ENCODE measurements around the gene PPP1R37.

Gene PPP1R37

DNA sequence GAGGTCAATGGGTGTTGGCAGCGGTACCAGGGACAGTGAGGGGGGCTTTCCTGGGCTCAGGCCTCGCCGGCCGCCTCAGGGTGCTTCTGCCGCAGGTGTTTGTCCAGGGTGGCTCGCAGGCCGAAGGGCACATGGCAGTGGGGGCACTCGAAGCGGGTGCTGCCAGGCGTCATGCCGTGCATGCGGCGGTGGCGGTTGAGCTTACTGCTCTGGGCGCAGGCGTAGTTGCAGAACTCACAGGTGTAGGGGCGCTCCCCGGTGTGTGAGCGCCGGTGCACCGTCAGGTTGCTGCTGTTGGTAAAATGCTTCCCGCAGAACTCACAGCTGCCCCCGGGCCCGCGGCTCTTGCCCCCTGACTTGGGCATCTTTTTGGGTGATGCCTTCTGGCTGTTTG is 21.4 kb upstream of the PPP1R37 start:
- DNase-seq (ENCODE audit: low spot score) = no peak

DNA sequence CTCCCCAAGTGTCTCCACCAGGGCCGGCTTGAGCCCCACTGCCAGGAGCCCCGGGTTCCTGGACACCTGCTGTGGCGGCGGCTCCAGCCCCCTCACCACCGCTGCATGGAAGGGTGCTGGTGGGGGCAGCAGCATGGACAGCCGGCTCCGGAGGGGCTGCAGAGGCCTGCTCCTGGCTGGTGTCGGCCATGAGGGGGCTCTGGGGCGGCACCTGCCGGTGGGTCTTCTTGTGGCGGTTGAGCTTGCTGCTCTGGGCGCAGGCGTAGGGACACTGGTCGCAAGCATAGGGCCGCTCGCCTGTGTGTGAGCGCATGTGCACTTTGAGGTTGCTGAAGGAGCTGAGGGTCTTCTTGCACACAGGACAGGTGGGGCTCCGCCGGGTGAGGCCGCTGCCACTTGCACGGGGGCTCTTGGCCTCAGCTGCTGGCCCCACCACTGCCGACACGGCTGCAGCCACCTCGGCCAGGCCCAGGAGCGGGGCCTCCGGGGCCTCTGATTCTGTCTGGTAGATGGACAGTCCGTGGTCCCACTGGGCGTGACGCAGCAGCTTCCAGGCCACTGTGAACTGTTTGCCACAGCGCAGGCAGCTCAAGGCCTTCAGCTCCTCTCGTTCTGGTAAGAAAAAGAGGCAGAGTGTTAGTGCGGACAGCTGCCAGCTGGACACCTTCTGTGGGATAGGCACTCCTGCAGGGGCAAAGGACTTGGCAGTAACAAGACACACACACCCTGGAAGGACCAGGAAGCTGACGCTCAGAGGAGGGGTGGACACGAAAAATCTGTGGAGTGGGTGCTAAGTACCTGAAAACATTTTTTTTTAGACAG is 20.8 kb upstream of the PPP1R37 start:
- no peak for DNase-seq (ENCODE audit: low spot score)

DNA sequence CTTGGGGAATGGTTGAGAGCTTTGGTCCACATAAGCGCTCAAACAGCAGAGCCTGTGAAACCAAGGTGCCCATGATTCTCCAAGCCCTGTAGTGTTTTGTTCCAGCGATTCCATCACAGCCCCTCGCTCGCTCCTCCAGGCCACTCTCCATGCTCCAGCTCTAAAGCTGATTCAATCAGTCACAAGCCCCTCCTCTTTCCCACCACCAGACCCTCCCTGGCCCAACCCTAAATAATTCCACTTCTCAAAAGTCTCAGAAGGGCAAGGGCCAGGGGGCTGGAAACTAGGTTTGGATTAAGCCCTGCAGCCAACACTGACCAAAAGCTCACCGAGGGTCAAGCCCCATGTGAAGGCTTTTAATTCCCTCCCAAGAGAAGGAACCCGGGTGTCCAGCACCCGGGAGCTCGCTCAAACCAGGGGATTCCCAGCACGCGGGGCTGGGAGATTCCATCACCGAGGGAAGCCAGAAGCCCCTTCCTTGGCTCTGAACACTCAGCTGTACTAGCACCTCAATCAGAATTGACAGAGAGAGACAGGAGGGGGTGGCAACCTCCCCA is 18.2 kb upstream of the PPP1R37 start:
- no peak for DNase-seq (ENCODE audit: low spot score)

GRCh38 chr19:45075301-45076028 is 17.5 kb upstream of the PPP1R37 start:
- DNase-seq (ENCODE audit: low spot score) = peak; percentile 82

DNA sequence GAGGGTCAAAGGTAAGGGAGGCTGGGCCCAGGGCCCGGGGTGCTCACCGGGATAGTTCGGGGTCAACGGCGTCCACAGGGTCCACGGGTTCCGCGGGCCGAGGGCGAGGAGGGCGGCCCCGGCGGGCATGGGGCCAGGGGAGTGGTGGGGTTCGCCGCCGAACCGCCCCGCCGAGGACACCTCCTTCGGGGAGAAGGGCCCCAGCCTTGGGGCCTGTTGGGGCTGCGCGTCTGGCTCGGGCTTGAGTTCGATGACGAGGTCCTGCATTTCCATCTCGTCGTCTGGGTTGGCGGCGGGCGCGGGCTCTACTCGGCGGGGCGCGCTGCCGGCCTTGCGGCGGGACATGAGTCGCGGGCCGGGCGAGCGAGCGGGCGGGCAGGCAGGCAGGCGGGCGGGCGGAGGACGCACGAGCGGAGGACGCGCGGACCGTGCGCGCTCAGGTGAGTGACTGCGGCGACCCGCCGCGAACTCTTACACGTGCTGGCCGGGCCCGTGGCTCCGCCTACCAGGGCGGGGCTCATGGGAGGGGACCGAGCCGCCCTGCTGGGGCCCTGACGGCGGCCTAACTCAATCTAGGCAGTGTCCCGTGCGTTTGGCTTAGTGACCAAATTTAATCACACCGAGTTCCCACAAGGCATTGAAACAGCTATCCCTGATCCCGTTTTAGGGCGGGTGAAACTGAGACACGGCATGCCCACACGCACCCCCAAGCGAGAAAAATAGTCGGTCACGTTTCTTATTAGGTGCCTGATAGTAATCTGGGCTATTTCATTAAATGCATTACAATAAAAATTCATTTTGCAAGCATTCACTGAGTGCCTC is 16.7 kb upstream of the PPP1R37 start, which contains the start of gene ZNF296:
Gene ZNF296 (minus strand): TSS at position 450 of the 822 bp plus-strand sequence. CDS start 105 bp downstream, at position 345.
- DNase-seq (ENCODE audit: low spot score) = peak; percentile 81

- no peak for DNase-seq (ENCODE audit: low spot score)
Observed at GRCh38 chr19:45076851-45077730, 15.9 kb upstream of the PPP1R37 start.

GRCh38 chr19:45078390-45079062 is 14.5 kb upstream of the PPP1R37 start:
- no peak for DNase-seq (ENCODE audit: low spot score)

DNA sequence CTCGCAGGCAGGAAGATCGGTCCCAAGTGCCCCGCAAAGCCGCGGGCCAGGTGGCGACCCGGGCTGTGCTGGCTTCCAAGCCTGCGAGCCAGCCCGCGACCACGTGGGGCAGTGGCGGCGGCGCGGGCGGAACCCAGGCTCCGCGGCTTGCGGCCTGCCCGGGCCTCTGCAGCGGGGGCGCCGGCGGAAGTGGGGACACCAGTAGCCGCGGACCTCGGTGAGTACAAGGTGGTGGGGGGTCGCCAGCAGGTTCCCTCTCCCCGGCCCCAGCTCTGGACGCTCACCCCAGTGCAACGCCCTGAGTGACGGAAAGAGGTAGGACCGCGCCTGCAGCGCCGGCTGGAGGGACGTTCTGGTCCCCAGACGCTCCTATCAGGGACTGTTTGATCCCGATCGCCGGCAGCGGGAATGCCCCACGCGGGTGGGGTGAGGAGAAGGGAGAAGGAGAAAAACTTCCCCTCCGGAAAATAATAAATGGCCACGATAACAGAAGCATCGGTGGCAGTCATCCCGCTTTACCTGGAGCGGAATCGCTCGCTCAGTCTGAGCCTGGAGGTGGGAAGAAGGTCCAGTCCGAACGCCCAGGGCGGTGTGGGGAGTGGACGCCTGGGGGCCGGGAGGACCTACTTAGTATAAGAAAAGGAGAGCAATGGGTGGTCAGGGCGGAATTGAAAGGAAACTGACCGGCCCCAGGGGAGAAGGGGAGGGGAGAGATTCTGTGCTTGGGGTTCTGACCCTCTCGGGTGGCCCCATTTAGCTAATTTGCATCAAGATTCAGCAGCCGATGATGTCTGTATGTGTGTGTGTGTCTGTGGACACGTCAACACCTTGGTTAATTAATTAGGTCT is 13.7 kb upstream of the PPP1R37 start, which contains the start of gene GEMIN7:
Gene GEMIN7 (plus strand): TSS at position 198 of the 848 bp plus-strand sequence. CDS start 10,855 bp downstream, outside the sequence.
- DNase-seq (ENCODE audit: low spot score) = peak; percentile 94

GRCh38 chr19:45079911-45080370 is 13.0 kb upstream of the PPP1R37 start:
- DNase-seq (ENCODE audit: low spot score) = no peak

GRCh38 chr19:45082170-45082569 is 10.8 kb upstream of the PPP1R37 start:
- DNase-seq (ENCODE audit: low spot score) = no peak

- DNase-seq (ENCODE audit: low spot score) = no peak
Observed at GRCh38 chr19:45086480-45086879, 6.5 kb upstream of the PPP1R37 start.

DNA sequence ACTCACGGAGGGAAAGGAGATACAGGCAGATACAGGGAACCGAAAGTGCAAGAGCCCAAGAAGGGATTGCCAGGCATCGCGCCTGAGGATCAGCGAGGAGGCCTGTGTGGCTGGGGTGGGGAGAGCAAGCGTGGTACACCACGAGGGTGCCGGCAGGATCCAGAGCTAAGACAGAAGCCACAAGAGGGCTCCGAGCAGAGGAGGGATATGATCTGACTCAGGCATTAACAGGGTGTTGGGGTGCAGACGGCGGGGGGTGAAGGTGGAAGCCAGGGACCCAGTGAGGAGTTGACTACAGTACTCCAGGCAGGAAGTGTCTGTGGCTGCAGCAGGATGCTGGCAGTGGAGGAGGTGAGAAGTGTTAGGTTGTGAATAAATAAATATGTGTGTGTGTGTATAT is 5.4 kb upstream of the PPP1R37 start:
- DNase-seq (ENCODE audit: low spot score) = no peak

DNA sequence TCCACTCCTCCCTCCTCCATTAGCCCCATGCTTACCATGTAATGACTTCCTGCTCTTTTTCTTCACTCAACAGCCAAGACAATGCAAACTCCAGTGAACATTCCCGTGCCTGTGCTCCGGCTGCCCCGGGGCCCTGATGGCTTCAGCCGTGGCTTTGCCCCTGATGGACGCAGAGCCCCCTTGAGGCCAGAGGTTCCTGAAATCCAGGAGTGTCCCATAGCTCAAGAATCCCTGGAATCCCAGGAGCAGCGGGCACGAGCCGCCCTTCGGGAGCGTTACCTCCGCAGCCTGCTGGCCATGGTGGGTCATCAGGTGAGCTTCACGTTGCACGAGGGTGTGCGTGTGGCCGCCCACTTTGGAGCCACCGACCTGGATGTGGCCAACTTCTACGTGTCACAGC is 2.9 kb upstream of the PPP1R37 start:
- no peak for DNase-seq (ENCODE audit: low spot score)

- no peak for DNase-seq (ENCODE audit: low spot score)
Observed at GRCh38 chr19:45090606-45091005, 2.4 kb upstream of the PPP1R37 start.

- peak; percentile 97 for DNase-seq (ENCODE audit: low spot score)
Observed at GRCh38 chr19:45091031-45091923, 1.7 kb upstream of the PPP1R37 start.

DNA sequence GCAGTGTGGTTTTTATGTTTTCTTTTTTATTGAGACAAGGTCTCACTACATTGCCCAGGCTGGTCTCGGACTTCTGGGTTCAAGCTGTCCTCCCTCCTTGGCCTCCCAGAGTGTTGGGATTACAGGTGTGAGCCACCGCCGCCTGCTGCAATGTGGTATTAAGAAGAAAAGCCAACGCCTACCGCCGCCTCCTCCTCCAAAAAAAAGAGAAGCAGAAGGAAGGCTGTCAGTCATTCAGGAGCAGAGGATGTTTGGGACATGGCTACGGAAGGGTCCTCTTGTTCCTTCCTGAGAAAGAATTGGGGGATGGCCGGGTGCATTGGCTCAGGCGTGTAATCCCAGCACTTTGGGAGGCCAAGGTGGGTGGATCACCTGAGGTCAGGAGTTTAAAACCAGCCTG is 1.2 kb downstream of the PPP1R37 start:
- no peak for DNase-seq (ENCODE audit: low spot score)

DNA sequence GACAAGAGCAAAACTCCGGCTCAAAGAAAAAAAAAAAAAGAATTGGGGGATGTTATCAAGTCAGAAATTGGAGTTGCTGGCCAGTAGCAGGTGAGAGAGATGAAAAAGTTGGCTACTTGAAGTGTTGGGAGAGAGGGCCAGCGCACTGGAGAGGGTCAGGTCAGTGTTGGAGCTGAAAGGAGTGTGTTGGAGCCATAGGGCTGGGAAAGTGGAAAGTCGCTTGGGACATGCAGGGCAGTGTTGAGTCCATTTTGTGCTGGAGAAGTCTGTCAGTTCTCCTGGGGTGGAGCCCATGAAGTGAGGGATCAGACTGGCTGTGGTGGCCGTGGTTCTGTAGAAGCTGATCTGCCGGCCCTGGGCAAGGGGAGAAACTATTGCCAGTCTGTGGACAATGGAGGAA is 1.7 kb downstream of the PPP1R37 start:
- DNase-seq (ENCODE audit: low spot score) = no peak

Data from AG20443 (cell line).